Uterus (tissue), 2 donors: Measurements from ENCODE around the gene RPS27.

Experiments
- POLR2A ChIP-seq, 2 donors: fragments of 450-650 bp; IDR thresholded peaks; one replicate each; pipeline ENCODE4 v1.6.1; 2016; ENCODE audit warnings: antibody characterized with exemption in 2 of 2, mild to moderate bottlenecking in 1 of 2, moderate library complexity in 1 of 2
- TF ChIP-seq, protein P1 (sequence below), 4 experiments: fragments of 200-600 bp in 2 of 4; fragments of 450-650 bp in 2 of 4; sonication (generic) in 2 of 4; IDR thresholded peaks; one replicate each; pipeline ENCODE4 v1.5.1; 2016 to 2019; ENCODE audit warnings: antibody characterized with exemption in 4 of 4, mild to moderate bottlenecking in 2 of 4, moderate library complexity in 1 of 4

DNA sequence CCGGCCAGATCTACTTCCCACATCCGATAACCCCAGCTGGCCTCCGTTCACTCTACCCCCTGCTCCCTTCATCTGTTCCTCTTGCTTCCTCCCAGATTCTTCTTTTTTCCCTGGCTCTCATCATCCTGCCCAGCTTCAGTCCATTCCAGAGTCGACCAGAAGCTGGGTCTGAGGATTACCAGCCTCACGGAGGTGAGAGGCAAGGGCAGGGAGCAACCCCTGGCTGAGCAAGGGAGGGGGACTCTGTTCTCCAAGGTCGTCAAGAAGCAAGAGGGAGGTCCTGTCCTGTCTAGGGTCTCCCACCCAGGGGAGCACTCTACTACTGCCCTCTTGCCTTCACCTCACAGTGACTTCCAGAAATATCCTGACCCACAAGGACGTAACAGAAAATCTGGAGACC, 17.0 kb upstream of the RPS27 start:
- TF ChIP-seq, protein P1, sequence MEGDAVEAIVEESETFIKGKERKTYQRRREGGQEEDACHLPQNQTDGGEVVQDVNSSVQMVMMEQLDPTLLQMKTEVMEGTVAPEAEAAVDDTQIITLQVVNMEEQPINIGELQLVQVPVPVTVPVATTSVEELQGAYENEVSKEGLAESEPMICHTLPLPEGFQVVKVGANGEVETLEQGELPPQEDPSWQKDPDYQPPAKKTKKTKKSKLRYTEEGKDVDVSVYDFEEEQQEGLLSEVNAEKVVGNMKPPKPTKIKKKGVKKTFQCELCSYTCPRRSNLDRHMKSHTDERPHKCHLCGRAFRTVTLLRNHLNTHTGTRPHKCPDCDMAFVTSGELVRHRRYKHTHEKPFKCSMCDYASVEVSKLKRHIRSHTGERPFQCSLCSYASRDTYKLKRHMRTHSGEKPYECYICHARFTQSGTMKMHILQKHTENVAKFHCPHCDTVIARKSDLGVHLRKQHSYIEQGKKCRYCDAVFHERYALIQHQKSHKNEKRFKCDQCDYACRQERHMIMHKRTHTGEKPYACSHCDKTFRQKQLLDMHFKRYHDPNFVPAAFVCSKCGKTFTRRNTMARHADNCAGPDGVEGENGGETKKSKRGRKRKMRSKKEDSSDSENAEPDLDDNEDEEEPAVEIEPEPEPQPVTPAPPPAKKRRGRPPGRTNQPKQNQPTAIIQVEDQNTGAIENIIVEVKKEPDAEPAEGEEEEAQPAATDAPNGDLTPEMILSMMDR (IDR thresholded peaks at IDR 0.05), result no peak
- no peak for TF ChIP-seq POLR2A (IDR thresholded peaks at IDR 0.05)
